ENCODE results near the gene GIN1. TPM values are rescaled to one million over a fixed set of nuclear protein-coding genes. Genes with fewer than 3 reads are reported as not detected.
"Not testable (repeated sequence)": the region's sequence is repeated elsewhere in the genome, so short reads cannot be mapped to it uniquely, and the experiment has no call there.

Gene GIN1
- total and polyA plus RNA-seq, 2 donors = 6.4 to 20.2 TPM

DNA sequence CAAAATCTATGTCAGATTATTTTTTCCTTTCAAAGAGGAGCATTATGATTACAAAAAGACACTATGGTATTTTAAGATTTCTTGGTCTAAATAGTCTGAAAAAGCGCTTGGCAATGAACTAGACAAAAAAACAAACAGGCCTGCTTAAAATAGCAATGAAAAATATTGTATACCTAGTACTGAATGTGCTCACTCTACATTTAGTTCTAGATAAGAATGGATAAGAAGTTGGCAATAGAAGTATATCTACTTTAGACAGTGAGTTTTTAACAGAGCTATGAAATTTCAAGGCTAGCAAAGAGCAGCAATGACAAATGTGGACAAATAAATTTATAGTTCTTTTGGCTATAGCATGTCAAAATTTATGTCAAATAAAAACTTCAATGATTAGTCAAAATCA is 26.2 kb downstream of the GIN1 start:
- peaks cover 4% of the 10 kb centered on the region for H3K36me3 ChIP-seq (ENCODE audit: insufficient read depth)
- H3K4me1 ChIP-seq (ENCODE audit: insufficient read depth) = no peaks in the 10 kb centered on the region
- H3K4me3 ChIP-seq (ENCODE audit: low read depth, low read length) = no peak overlapping the region
- DNase-seq (ENCODE audit: extremely low spot score) = no peak
- no peak overlapping the region for H3K27ac ChIP-seq (ENCODE audit: low read depth)
- WGBS = 94% methylated on average over 1 of the region's 1 CpG

DNA sequence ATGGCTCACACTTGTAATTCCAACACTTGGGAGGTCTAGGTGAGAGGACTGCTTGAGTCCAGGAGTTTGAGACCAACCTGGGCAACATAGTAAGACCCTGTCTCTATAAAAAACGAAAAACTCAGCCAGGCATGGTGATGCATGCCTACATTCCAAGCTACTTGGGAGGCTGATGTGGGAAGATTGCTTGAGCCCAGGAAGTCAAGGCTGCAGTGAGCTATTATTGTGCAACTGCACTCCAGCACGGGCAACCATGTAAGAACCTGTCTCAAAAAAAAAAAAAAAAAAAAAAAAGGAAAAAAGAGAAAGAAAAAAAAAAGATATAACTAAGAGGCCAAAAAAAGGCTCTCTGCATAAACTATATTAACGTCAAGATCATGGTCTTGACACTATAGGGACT is 27.3 kb downstream of the GIN1 start:
- no peak overlapping the region for H3K4me3 ChIP-seq (ENCODE audit: low read depth, low read length)
- H3K36me3 ChIP-seq (ENCODE audit: insufficient read depth) = peaks cover 4% of the 10 kb centered on the region
- DNase-seq (ENCODE audit: extremely low spot score) = no peak
- 95% methylated on average over 3 of the region's 3 CpGs for WGBS
- no peaks in the 10 kb centered on the region for H3K4me1 ChIP-seq (ENCODE audit: insufficient read depth)
- H3K27ac ChIP-seq (ENCODE audit: low read depth) = no peak overlapping the region

DNA sequence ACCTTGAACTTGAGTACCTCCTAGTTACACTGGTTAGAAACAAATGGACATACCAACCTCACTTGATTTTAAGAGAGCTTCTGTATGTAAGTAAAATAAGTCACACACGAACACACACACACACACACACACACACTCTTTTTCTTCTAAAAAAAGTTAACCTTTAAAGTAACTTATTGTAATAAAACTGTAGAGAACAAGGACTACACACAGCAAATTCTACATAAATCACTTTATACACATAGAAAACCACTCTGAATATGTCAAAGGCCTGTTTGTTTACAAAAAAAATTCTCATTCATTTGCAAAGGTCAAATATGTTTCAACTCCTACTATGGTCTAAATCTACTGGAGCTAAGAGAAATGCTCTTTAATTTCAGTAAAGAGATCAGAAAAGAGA is 29.1 kb downstream of the GIN1 start:
- no peak overlapping the region for H3K4me3 ChIP-seq (ENCODE audit: low read depth, low read length)
- H3K36me3 ChIP-seq (ENCODE audit: insufficient read depth) = peaks cover 7% of the 10 kb centered on the region
- no peaks in the 10 kb centered on the region for H3K4me1 ChIP-seq (ENCODE audit: insufficient read depth)
- no peak overlapping the region for H3K27ac ChIP-seq (ENCODE audit: low read depth)
- no peak for DNase-seq (ENCODE audit: extremely low spot score)
- 81% methylated on average over 1 of the region's 1 CpG for WGBS

DNA sequence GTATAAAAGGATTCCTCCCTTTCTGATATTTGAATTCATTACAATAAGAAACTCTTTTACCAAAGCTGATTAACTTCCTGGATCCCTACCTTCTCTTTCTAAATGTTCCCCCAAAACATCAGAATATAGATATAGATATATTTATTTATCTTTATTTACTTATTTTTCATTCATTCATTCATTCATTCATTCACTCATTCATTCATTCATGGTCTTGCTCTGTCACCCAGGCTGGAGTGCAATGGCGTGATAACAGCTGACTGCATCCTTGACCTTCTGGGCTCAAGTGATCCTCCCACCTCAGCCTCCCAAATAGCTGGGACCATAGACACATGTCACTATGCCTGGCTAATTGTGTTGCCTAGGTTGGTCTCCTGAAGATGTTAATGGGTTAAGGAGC is 30.7 kb downstream of the GIN1 start:
- 96% methylated on average over 1 of the region's 1 CpG for WGBS
- Histone ChIP-seq H3K4me1 (ENCODE audit: insufficient read depth) (no peaks in the 10 kb centered on the region), H3K4me3 (ENCODE audit: low read depth, low read length) (no peak overlapping the region), H3K36me3 (ENCODE audit: insufficient read depth) (peaks cover 7% of the 10 kb centered on the region), H3K27ac (ENCODE audit: low read depth) (no peak overlapping the region)
- no peak for DNase-seq (ENCODE audit: extremely low spot score)

DNA sequence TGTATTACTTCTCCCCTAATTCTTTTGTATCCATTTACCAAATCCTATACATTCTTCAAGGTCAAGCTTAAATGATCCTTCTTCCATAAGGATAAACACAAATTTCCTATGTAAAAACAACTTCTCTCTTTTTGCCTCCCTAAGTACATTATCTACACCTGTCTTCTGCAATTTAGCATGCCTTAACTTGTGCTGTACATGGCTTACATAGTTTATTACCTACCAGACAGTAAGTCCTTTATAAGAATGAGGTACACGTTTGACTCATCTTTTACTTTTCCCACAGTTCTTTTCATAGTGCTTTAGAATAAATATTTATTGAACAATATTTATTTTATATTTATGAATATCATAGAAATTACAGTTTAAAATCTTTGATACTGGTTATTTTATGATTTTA is 33.4 kb downstream of the GIN1 start:
- no peak for DNase-seq (ENCODE audit: extremely low spot score)
- WGBS = 94% methylated on average over 1 of the region's 1 CpG
- peaks cover 5% of the 10 kb centered on the region for H3K36me3 ChIP-seq (ENCODE audit: insufficient read depth)

DNA sequence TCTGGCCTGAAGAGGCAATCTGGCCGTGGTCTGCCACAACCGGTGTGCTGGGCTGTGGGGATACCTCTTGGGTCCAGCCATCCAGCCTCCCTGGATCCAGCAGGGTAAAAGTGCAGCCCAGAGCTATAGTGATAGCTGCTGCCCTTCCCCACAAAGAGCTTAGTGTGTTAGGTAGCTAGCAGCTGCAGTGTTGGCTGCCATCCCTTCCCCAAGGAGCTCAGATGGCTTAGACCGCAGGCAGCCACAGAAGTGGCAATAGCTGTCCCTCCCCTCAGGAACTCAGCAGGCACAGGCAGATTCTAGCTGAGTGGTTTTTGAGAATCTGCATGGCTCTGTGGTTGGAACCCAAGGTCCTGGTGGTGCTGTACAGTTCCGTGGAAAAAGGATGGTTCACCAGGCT is 40.1 kb downstream of the GIN1 start:
- Histone ChIP-seq H3K36me3 (ENCODE audit: insufficient read depth) (no peaks in the 10 kb centered on the region), H3K4me1 (ENCODE audit: insufficient read depth) (no peaks in the 10 kb centered on the region), H3K4me3 (ENCODE audit: low read depth, low read length) (no peak overlapping the region), H3K27ac (ENCODE audit: low read depth) (no peak overlapping the region)
- no peak for DNase-seq (ENCODE audit: extremely low spot score)
- 88% methylated on average over 4 of the region's 4 CpGs for WGBS

More for the DNA sequence above, 33.4 kb downstream of the GIN1 start:
- H3K4me3 ChIP-seq (ENCODE audit: low read depth, low read length) = no peak overlapping the region
- no peaks in the 10 kb centered on the region for H3K4me1 ChIP-seq (ENCODE audit: insufficient read depth)
- H3K27ac ChIP-seq (ENCODE audit: low read depth) = no peak overlapping the region

DNA sequence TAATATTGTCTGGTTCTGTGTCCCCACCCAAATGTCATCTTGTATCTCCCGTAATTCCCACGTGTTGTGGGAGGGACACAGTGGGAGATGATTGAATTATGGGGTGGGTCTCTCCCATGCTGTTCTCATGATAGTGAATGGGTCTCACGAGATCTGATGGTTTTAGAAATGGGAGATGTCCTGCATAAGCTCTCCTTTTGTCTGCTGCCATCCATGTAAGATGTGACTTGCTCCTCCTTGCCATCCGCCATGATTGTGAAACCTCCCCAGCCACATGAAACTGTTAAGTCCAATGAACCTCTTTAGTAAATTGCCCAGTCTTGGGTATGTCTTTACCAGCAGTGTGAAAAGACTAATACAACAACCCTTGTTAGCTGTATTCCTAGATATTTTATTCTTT is 44.5 kb downstream of the GIN1 start:
- Histone ChIP-seq H3K27ac (ENCODE audit: low read depth) (no peak overlapping the region), H3K36me3 (ENCODE audit: insufficient read depth) (no peaks in the 10 kb centered on the region), H3K4me1 (ENCODE audit: insufficient read depth) (no peaks in the 10 kb centered on the region), H3K4me3 (ENCODE audit: low read depth, low read length) (no peak overlapping the region)
- no peak for DNase-seq (ENCODE audit: extremely low spot score)
- WGBS = 92% methylated on average over 4 of the region's 4 CpGs

DNA sequence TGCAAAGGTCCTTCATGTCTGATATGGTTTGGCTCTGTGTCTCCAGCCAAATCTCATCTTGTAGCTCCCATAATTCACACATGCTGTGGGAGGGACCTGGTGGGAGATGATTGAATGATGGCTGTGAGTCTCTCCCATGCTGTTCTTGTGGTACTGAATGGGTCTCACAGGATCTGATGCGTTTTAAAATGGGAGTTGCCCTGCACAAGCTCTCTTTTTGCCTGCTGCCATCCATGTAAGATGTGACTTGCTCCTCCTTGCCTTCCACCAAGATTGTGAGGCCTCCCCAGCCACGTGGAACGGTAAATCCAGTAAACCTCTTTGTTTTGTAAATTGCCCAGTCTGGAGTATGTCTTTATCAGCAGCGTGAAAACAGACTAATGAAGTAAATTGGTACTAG is 46.4 kb downstream of the GIN1 start:
- H3K4me3 ChIP-seq (ENCODE audit: low read depth, low read length); H3K4me1 ChIP-seq (ENCODE audit: insufficient read depth); H3K27ac ChIP-seq (ENCODE audit: low read depth); H3K36me3 ChIP-seq (ENCODE audit: insufficient read depth); DNase-seq (ENCODE audit: extremely low spot score): not testable (repeated sequence)
- WGBS = 79% methylated on average over 4 of the region's 4 CpGs

DNA sequence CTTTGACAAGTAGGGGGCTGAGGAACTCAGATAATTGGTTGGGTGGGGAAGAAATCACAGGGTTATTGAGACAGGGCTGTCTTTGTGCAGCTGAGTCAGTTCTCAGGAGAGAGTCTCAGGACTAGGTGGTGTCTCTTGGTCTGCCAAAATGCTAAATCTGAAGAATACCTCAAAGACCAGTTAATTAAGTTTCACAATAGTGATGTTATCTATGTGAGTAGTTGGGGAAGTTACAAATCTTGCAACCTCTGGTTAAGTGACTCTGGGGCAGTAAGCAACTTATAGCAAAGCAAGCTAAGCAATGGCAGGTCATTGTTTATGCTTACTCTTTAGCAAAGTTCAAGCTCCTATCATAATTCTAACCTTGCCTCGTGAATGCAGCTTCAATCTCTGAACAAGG is 53.6 kb downstream of the GIN1 start:
- no peak overlapping the region for H3K4me3 ChIP-seq (ENCODE audit: low read depth, low read length)
- no peak overlapping the region for H3K27ac ChIP-seq (ENCODE audit: low read depth)
- 56% methylated on average over 1 of the region's 1 CpG for WGBS
- H3K36me3 ChIP-seq (ENCODE audit: insufficient read depth) = no peaks in the 10 kb centered on the region
- DNase-seq (ENCODE audit: extremely low spot score) = no peak
- H3K4me1 ChIP-seq (ENCODE audit: insufficient read depth) = no peaks in the 10 kb centered on the region

DNA sequence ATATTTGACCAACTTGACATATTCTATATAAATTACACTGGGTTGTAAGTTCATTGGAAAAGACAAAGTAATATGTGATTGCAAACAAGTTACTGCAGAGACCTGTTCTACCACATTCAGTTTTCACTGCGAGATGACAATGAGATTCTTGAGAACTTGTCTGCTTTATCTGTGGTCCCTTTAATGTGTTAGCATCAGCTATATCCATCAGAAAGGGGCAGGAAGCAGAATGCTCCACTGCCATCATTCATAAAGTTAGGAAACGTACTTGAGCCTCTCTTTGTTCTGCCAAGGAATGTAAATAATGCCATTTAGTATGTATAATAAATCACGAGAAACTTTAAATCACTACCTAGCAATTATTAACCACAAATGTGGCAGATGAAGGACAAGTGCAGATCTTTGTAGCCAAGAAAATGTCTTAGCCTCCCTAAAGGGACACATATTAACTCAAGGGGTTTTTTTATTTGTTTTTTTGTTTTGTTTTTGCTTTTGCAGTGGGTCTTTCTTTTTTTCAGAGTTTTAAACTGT is 59.4 kb downstream of the GIN1 start:
- DNase-seq (ENCODE audit: extremely low spot score) = no peak
- no peaks in the 10 kb centered on the region for H3K36me3 ChIP-seq (ENCODE audit: insufficient read depth)
- 22% methylated on average over 3 of the region's 3 CpGs for WGBS

DNA sequence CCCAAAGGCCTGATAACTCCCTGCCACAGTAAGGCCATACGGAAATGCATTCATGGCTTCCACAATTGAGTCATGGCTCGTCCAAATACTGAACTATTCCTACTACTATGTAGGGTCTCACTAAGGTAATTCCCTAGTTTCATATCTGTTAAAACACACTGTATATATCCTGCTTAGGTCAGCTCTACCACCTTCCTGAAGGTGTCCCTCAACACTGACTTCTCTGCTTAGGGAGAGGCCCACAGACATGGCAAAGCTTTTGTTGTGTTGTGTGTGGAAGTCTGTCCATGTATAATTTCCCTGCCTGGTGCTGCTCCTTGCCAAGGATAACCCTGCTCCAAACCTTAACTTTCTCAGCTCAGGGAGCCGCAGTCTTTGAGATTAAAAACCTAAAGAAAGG is 60.4 kb downstream of the GIN1 start:
- Histone ChIP-seq H3K36me3 (ENCODE audit: insufficient read depth) (no peaks in the 10 kb centered on the region), H3K4me1 (ENCODE audit: insufficient read depth) (no peaks in the 10 kb centered on the region), H3K27ac (ENCODE audit: low read depth) (no peak overlapping the region), H3K4me3 (ENCODE audit: low read depth, low read length) (no peak overlapping the region)
- 79% methylated on average over 3 of the region's 3 CpGs for WGBS
- no peak for DNase-seq (ENCODE audit: extremely low spot score)

More for the DNA sequence above, 59.4 kb downstream of the GIN1 start:
- H3K27ac ChIP-seq (ENCODE audit: low read depth) = no peak overlapping the region
- H3K4me1 ChIP-seq (ENCODE audit: insufficient read depth) = no peaks in the 10 kb centered on the region
- no peak overlapping the region for H3K4me3 ChIP-seq (ENCODE audit: low read depth, low read length)

DNA sequence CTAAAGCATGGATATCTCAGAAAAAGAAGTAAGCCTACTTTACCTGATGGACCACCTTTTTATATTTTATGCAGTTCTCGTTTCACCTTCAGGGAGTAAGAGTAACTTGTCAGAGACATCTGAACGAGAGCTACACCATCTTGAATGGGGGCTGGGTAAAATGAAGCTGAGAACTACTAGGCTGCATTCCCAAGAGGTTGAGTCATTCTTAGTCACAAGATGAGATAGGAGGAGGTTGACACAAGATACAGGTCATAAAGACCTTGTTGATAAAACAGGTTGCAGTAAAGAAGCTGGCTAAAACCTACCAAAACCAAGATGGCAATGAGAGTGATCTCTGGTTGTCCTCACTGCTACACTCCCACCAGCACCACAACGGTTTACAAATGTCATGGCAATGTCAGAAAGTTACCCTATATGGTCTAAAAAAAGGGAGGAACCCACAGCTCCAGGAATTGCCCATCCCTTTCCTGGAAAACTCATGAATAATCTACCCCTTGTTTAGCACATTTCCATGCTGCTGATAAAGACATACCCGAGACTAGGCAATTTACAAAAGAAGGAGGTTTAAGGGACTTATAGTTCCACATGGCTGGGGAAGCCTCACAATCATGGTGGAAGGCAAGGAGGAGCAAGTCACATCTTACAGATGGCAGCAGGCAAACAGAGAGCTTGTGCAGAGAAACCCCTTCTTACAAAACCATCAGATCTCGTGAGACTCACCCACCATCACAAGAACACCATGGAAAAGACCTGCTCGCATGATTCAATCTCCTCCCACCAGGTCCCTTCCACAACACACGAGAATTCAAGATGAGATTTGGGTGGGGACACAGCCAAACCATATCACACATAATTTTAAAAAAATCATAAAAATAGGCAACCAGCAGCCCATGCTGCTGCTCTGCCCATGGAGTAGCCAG is 62.5 kb downstream of the GIN1 start:
- no peak overlapping the region for H3K27ac ChIP-seq (ENCODE audit: low read depth)
- no peak for DNase-seq (ENCODE audit: extremely low spot score)
- H3K36me3 ChIP-seq (ENCODE audit: insufficient read depth) = no peaks in the 10 kb centered on the region
- no peak overlapping the region for H3K4me3 ChIP-seq (ENCODE audit: low read depth, low read length)
- no peaks in the 10 kb centered on the region for H3K4me1 ChIP-seq (ENCODE audit: insufficient read depth)
- WGBS = 82% methylated on average over 7 of the region's 7 CpGs

DNA sequence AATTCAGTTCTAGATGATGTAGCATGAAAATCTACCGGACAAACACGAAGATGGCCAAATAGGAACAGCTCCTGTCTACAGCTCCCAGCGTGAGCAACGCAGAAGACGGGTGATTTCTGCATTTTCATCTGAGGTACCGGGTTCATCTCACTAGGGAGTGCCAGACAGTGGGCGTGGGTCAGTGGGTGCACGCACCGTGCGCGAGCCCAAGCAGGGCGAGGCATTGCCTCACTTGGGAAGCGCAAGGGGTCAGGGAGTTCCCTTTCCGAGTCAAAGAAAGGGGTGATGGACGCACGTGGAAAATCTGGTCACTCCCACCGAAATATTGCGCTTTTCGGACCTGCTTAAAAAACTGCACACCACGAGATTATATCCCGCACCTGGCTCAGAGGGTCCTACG is 73.2 kb downstream of the GIN1 start:
- H3K4me1 ChIP-seq (ENCODE audit: insufficient read depth); H3K36me3 ChIP-seq (ENCODE audit: insufficient read depth); H3K27ac ChIP-seq (ENCODE audit: low read depth); DNase-seq (ENCODE audit: extremely low spot score); H3K4me3 ChIP-seq (ENCODE audit: low read depth, low read length): not testable (repeated sequence)
- WGBS = 94% methylated on average over 22 of the region's 22 CpGs

DNA sequence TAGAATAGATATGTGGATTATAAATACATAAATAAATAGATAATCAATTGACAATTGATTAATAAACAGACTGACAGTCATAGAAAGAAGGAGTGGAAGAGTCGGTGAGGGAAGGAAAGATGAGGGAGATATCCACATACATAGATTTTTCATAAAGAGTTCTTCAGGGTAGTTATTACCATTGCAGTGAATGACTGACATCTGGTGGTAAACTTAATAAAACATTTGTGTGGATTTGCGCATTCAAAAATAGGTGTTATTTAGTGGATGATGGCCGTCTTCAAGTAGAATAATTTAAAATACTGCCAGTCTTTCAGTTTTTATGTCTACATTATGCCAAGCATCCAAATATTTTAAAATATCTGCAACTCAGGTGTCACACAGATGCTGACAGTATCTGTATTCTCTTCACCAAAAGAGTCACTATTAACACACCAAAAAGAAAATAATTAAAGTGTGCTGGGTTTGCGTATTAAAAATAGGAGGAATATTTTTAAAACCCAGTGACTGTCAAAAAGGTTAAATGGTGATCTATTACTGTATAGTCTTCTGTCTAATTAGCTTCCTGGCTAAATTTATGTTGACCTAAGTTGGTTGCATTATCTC is 78.8 kb downstream of the GIN1 start:
- Histone ChIP-seq H3K4me1 (ENCODE audit: insufficient read depth) (no peaks in the 10 kb centered on the region), H3K4me3 (ENCODE audit: low read depth, low read length) (no peak overlapping the region), H3K27ac (ENCODE audit: low read depth) (no peak overlapping the region), H3K36me3 (ENCODE audit: insufficient read depth) (no peaks in the 10 kb centered on the region)
- WGBS = 50% methylated on average over 4 of the region's 4 CpGs
- no peak for DNase-seq (ENCODE audit: extremely low spot score)

Measured in urinary bladder (tissue), 4 donors.